Suprapubic skin (tissue), 3 donors: ENCODE data around the gene CFAP68.

ENCODE experiments used
- CTCF ChIP-seq, 2 donors: fragments of 200-600 bp in 1 of 2; fragments of 450-650 bp in 1 of 2; sonication (generic) in 1 of 2; IDR thresholded peaks; one replicate each; pipeline ENCODE4 v1.5.1; 2016 to 2019; ENCODE audit warnings: antibody characterized with exemption in 2 of 2, mild to moderate bottlenecking in 1 of 2, moderate library complexity in 1 of 2
- POLR2AphosphoS5 ChIP-seq, 3 donors: sonication (generic); formaldehyde crosslinking; IDR thresholded peaks; one replicate each; pipeline ENCODE4 v1.6.1; 2017; ENCODE audit warnings: antibody characterized with exemption in 3 of 3

GRCh38 chr11:111838054-111838453 is 41.3 kb upstream of the CFAP68 start:
- TF ChIP-seq POLR2AphosphoS5 (IDR thresholded peaks at IDR 0.05) (no peak), CTCF (IDR thresholded peaks at IDR 0.05) (no peak)
